ENCODE data around the gene AKAP6. TPM values are rescaled to one million over a fixed set of nuclear protein-coding genes. Genes with fewer than 3 reads are reported as not detected.

Gene AKAP6
- total and polyA plus RNA-seq, 7 donors: 0.60 to 56.2 (median 29.5) TPM; not detected in 1

GRCh38 chr14:32710731-32711680 is 381.9 kb downstream of the AKAP6 start:
- 41 to 51% methylated on average over 7 of the region's 7 CpGs for WGBS, 2 donors
- no peaks in the 10 kb centered on the region for H3K36me3 ChIP-seq
- DNase-seq: no peak
- H3K4me3 ChIP-seq: peak overlapping the region; percentile 5 to 36 (median 31)
- peak overlapping the region; percentile 67 to 82 (median 78) for H3K27ac ChIP-seq
- TF ChIP-seq EP300 (IDR thresholded peaks at IDR 0.05): no peak
- TF ChIP-seq, protein P1, sequence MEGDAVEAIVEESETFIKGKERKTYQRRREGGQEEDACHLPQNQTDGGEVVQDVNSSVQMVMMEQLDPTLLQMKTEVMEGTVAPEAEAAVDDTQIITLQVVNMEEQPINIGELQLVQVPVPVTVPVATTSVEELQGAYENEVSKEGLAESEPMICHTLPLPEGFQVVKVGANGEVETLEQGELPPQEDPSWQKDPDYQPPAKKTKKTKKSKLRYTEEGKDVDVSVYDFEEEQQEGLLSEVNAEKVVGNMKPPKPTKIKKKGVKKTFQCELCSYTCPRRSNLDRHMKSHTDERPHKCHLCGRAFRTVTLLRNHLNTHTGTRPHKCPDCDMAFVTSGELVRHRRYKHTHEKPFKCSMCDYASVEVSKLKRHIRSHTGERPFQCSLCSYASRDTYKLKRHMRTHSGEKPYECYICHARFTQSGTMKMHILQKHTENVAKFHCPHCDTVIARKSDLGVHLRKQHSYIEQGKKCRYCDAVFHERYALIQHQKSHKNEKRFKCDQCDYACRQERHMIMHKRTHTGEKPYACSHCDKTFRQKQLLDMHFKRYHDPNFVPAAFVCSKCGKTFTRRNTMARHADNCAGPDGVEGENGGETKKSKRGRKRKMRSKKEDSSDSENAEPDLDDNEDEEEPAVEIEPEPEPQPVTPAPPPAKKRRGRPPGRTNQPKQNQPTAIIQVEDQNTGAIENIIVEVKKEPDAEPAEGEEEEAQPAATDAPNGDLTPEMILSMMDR (IDR thresholded peaks at IDR 0.05): peak in 3 of 4 experiments; percentile 46 to 53 (median 52)
- intact Hi-C loops (cut with DNase I): loop anchor here (2.0 to 5.0 kb wide), 4 partner anchors 134 to 1082 kb away; partner anchors contain the start of gene NPAS3
- H3K27me3 ChIP-seq: no peaks in the 10 kb centered on the region
- peaks cover 0 to 48% (median 31%) of the 10 kb centered on the region in 4 donors for H3K4me1 ChIP-seq
- H3K9me3 ChIP-seq: no peaks in the 10 kb centered on the region

- intact Hi-C loops (cut with DNase I): loop anchor here (5.0 kb wide), 2 partner anchors 137 to 183 kb away; no protein-coding TSS in a partner anchor
- H3K27ac ChIP-seq: no peak overlapping the region
- DNase-seq: no peak
- no peaks in the 10 kb centered on the region for H3K36me3 ChIP-seq
- TF ChIP-seq POLR2AphosphoS5 (IDR thresholded peaks at IDR 0.05) (no peak), POLR2A (IDR thresholded peaks at IDR 0.05) (no peak), EP300 (IDR thresholded peaks at IDR 0.05) (no peak)
- TF ChIP-seq, protein P1 (IDR thresholded peaks at IDR 0.05): no peak
- peaks cover 0 to 22% (median 17%) of the 10 kb centered on the region in 4 donors for H3K4me1 ChIP-seq
- H3K9me3 ChIP-seq: no peaks in the 10 kb centered on the region
- H3K27me3 ChIP-seq: no peaks in the 10 kb centered on the region
- H3K4me3 ChIP-seq: no peak overlapping the region
- WGBS, 2 donors: 49 to 71% methylated on average over 3 of the region's 3 CpGs
These were observed 384.8 kb downstream of the AKAP6 start for GRCh38 chr14:32713856-32714255.

GRCh38 chr14:32719601-32720000 is 390.5 kb downstream of the AKAP6 start:
- no peak for TF ChIP-seq POLR2AphosphoS5 (IDR thresholded peaks at IDR 0.05)
- TF ChIP-seq, protein P1 (IDR thresholded peaks at IDR 0.05): no peak
- intact Hi-C loops (cut with DNase I): no loop called here
- WGBS, 2 donors: 72 to 83% methylated on average over 1 of the region's 1 CpG

GRCh38 chr14:32720927-32721326 is 391.8 kb downstream of the AKAP6 start:
- H3K27ac ChIP-seq: no peak overlapping the region
- peaks cover 0 to 32% (median 20%) of the 10 kb centered on the region in 4 donors for H3K4me1 ChIP-seq
- no peaks in the 10 kb centered on the region for H3K27me3 ChIP-seq
- no peaks in the 10 kb centered on the region for H3K36me3 ChIP-seq
- H3K4me3 ChIP-seq: no peak overlapping the region
- DNase-seq: no peak
- 80% methylated on average over 2 of the region's 2 CpGs for whole genome bisulfite sequencing, 2 donors
- TF ChIP-seq POLR2AphosphoS5 (IDR thresholded peaks at IDR 0.05) (no peak), POLR2A (IDR thresholded peaks at IDR 0.05) (no peak), EP300 (IDR thresholded peaks at IDR 0.05) (no peak)
- TF ChIP-seq, protein P1 (IDR thresholded peaks at IDR 0.05): no peak
- H3K9me3 ChIP-seq: no peaks in the 10 kb centered on the region
- intact Hi-C loops (cut with DNase I): no loop called here

More at GRCh38 chr14:32719601-32720000, 390.5 kb downstream of the AKAP6 start:
- H3K27ac ChIP-seq: no peak overlapping the region
- no peaks in the 10 kb centered on the region for H3K27me3 ChIP-seq
- H3K4me1 ChIP-seq: peaks cover 0 to 21% (median 11%) of the 10 kb centered on the region in 4 donors
- no peaks in the 10 kb centered on the region for H3K36me3 ChIP-seq
- no peaks in the 10 kb centered on the region for H3K9me3 ChIP-seq
- no peak for DNase-seq
- no peak overlapping the region for H3K4me3 ChIP-seq
